OCI-LY1 (cell line): ENCODE results near the gene SLC5A11.

Experiments
- H2AFZ ChIP-seq: fragments of 200-600 bp; sonication (generic), shearing (Covaris generic); 2 replicates; pipeline ENCODE4 v1.6.0; 2014; ENCODE audit warnings: antibody characterized with exemption, mild to moderate bottlenecking, low read length
- H3F3A ChIP-seq: fragments of 200-600 bp; sonication (generic), shearing (Covaris generic); 2 replicates; pipeline ENCODE4 v1.6.0; 2014; ENCODE audit warnings: mild to moderate bottlenecking, antibody characterized with exemption, low read length, moderate library complexity; ENCODE audit not compliant: insufficient read depth
- H3K27ac ChIP-seq: fragments of 200-600 bp; sonication (generic); 2 replicates; pipeline ENCODE4 v1.5.1; 2014; ENCODE audit warnings: low read length, mixed run types, mild to moderate bottlenecking, low read depth; ENCODE audit not compliant: poor library complexity, severe bottlenecking
- H3K27me3 ChIP-seq: fragments of 200-600 bp; sonication (generic); 2 replicates; pipeline ENCODE4 v1.6.0; 2014; ENCODE audit warnings: antibody characterized with exemption, mild to moderate bottlenecking, low read length, moderate library complexity; ENCODE audit not compliant: insufficient read depth
- H3K36me3 ChIP-seq: fragments of 200-600 bp; sonication (generic); 2 replicates; pipeline ENCODE4 v1.6.1; 2014; ENCODE audit warnings: mild to moderate bottlenecking, antibody characterized with exemption, low read length, moderate library complexity, mixed read lengths; ENCODE audit not compliant: insufficient read depth
- H3K4me1 ChIP-seq: fragments of 200-600 bp; sonication (generic); 2 replicates; pipeline ENCODE4 v1.5.1; 2014; ENCODE audit warnings: mild to moderate bottlenecking, low read length, moderate library complexity; ENCODE audit not compliant: insufficient read depth, severe bottlenecking
- H3K4me2 ChIP-seq: fragments of 200-600 bp; sonication (generic), shearing (Covaris generic); 2 replicates; pipeline ENCODE4 v1.6.1; 2014; ENCODE audit warnings: low read length
- H3K4me3 ChIP-seq: fragments of 200-600 bp; sonication (generic); 2 replicates; pipeline ENCODE4 v1.5.1; 2014; ENCODE audit warnings: low read length, low read depth, mild to moderate bottlenecking, mixed read lengths; ENCODE audit not compliant: poor library complexity, severe bottlenecking
- H3K79me2 ChIP-seq: fragments of 200-600 bp; shearing (Covaris generic); 2 replicates; pipeline ENCODE4 v1.6.1; 2016; ENCODE audit warnings: mixed run types, low read length, mixed read lengths; ENCODE audit not compliant: insufficient read depth
- H3K9ac ChIP-seq: fragments of 200-600 bp; sonication (generic), shearing (Covaris generic); 2 replicates; pipeline ENCODE4 v1.6.1; 2014; ENCODE audit warnings: mild to moderate bottlenecking, low read length, mixed read lengths
- H3K9me2 ChIP-seq: fragments of 200-600 bp; sonication (generic), shearing (Covaris generic); 2 replicates; pipeline ENCODE4 v1.6.1; 2014; ENCODE audit warnings: low read depth, mild to moderate bottlenecking, low read length, mixed read lengths
- H3K9me3 ChIP-seq: fragments of 200-600 bp; shearing (Covaris generic); 2 replicates; pipeline ENCODE4 v1.6.1; 2014; ENCODE audit warnings: low read length, mixed read lengths
- H4K20me1 ChIP-seq: fragments of 200-600 bp; sonication (generic), shearing (Covaris generic); 2 replicates; pipeline ENCODE4 v1.6.0; 2016; ENCODE audit warnings: mild to moderate bottlenecking, low read length; ENCODE audit not compliant: insufficient read depth
- EZH2 ChIP-seq: fragments of 200-600 bp; sonication (generic), shearing (Covaris generic); IDR thresholded peaks from 2 replicates; pipeline ENCODE4 v1.8.0; 2017; ENCODE audit warnings: borderline replicate concordance, mixed run types, mild to moderate bottlenecking, antibody characterized with exemption, low read length, moderate library complexity, mixed read lengths
- TF ChIP-seq, protein P1 (sequence below): fragments of 200-600 bp; sonication (generic), shearing (Covaris generic); IDR thresholded peaks from 2 replicates; pipeline ENCODE4 v1.5.1; 2017; ENCODE audit warnings: mild to moderate bottlenecking, antibody characterized with exemption, low read length, moderate library complexity, mixed read lengths

Gene SLC5A11

DNA sequence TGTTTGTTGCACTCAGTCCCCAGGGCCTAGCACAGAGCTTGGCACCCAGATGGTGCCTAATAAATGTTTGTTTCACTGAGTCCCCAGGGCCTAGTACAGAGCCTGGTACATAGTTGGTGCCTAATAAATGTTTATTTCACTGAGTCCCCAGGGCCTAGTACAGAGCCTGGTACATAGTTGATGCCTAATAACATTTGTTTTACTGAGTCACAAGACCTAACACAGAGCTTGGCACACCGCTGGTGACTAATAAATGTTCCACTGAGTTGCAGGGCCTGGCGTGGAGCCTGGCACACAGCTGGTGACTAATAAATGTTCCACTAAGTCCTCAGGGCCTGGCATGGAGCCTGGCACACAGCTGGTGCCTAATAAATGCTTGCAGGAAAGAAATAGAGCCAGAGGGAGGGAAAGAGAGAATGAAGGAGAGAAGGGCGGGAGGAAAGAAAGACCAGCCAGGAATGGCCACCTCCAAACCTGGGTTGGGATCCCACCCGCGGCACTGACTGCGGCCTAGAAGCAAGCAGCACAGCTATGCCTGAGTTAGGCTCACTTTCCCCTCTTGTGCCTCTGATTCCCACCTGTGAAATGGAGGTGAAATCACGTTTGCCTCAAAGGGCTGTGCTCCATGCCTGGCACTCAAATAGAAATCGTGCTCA, 7.5 kb downstream of the SLC5A11 start:
- Histone ChIP-seq H3K4me2 (no peak overlapping the region), H3K79me2 (no peaks in the 10 kb centered on the region), H3K9me2 (no peaks in the 10 kb centered on the region), H3K4me3 (no peak overlapping the region), H3K36me3 (no peaks in the 10 kb centered on the region), H3K9me3 (no peaks in the 10 kb centered on the region), H2AFZ (no peak overlapping the region), H3K9ac (no peak overlapping the region), H3K27me3 (no peaks in the 10 kb centered on the region), H3K4me1 (no peaks in the 10 kb centered on the region), H3K27ac (no peak overlapping the region), H4K20me1 (no peaks in the 10 kb centered on the region), H3F3A (no peaks in the 10 kb centered on the region)
- TF ChIP-seq EZH2: no peak
- TF ChIP-seq, protein P1, sequence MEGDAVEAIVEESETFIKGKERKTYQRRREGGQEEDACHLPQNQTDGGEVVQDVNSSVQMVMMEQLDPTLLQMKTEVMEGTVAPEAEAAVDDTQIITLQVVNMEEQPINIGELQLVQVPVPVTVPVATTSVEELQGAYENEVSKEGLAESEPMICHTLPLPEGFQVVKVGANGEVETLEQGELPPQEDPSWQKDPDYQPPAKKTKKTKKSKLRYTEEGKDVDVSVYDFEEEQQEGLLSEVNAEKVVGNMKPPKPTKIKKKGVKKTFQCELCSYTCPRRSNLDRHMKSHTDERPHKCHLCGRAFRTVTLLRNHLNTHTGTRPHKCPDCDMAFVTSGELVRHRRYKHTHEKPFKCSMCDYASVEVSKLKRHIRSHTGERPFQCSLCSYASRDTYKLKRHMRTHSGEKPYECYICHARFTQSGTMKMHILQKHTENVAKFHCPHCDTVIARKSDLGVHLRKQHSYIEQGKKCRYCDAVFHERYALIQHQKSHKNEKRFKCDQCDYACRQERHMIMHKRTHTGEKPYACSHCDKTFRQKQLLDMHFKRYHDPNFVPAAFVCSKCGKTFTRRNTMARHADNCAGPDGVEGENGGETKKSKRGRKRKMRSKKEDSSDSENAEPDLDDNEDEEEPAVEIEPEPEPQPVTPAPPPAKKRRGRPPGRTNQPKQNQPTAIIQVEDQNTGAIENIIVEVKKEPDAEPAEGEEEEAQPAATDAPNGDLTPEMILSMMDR: no peak

DNA sequence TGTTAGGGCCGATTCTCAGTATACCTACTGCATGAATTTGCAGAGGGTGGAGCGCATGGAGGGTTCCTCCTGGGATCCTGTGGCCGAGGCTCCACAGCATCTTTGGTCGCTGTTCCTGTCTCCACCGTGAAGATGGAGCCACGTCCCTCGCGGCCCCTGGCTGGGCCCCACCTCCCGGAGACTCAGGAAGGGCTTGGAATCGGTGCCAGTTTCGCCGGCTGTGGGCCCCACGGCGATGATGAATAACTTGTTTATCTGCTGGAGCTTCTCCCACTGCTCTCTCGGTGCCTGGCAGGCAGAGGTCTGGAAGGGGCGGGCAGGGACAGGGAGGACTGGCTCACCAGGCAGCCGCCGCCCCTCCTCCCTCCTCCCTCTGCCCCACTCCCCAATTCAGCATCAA, 8.1 kb downstream of the SLC5A11 start:
- no peaks in the 10 kb centered on the region for H3K79me2 ChIP-seq
- no peaks in the 10 kb centered on the region for H3K9me2 ChIP-seq
- H3K4me2 ChIP-seq: no peak overlapping the region
- no peaks in the 10 kb centered on the region for H3K4me1 ChIP-seq
- no peaks in the 10 kb centered on the region for H3K9me3 ChIP-seq
- no peaks in the 10 kb centered on the region for H3K27me3 ChIP-seq
- H4K20me1 ChIP-seq: no peaks in the 10 kb centered on the region
- H3K27ac ChIP-seq: no peak overlapping the region
- no peak overlapping the region for H3K4me3 ChIP-seq
- no peak overlapping the region for H2AFZ ChIP-seq
- no peaks in the 10 kb centered on the region for H3F3A ChIP-seq
- no peaks in the 10 kb centered on the region for H3K36me3 ChIP-seq
- no peak overlapping the region for H3K9ac ChIP-seq
- TF ChIP-seq EZH2: no peak
- TF ChIP-seq, protein P1: no peak

DNA sequence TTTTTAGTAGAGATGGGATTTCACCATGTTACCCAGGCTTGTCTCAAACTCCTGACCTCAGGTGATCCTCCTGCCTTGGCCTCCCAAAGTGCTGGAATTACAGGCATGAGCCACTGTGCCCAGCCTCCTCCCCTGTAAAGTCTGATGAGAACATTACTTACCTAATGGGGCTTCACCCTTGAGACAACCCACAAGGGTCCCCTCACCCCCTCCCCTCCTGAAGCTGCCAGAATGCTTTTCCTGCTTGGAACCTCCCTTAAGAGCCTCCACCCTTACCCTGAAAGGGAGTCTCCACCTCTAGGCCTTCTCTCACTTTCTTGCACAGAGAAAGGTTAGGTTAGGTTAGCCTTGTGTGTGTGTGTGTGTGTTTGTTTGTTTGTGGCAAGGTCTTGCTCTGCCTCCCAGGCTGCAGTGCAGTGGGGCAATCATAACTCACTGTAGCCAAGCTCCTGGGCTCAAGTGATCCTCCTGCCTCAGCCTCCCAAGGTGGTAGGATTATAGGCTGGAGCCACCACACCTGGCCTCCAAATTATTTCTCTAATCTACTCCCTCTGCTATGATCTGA, 8.9 kb downstream of the SLC5A11 start:
- H3K36me3 ChIP-seq: no peaks in the 10 kb centered on the region
- H4K20me1 ChIP-seq: no peaks in the 10 kb centered on the region
- H3K4me1 ChIP-seq: no peaks in the 10 kb centered on the region
- no peak overlapping the region for H2AFZ ChIP-seq
- no peaks in the 10 kb centered on the region for H3K9me2 ChIP-seq
- H3K79me2 ChIP-seq: no peaks in the 10 kb centered on the region
- no peak overlapping the region for H3K4me2 ChIP-seq
- no peak for TF ChIP-seq EZH2
- TF ChIP-seq, protein P1: no peak
- H3K9me3 ChIP-seq: no peaks in the 10 kb centered on the region
- H3K27me3 ChIP-seq: no peaks in the 10 kb centered on the region
- no peaks in the 10 kb centered on the region for H3F3A ChIP-seq
- H3K4me3 ChIP-seq: no peak overlapping the region
- H3K9ac ChIP-seq: no peak overlapping the region
- H3K27ac ChIP-seq: no peak overlapping the region
